H1 (cell line): ENCODE data around the gene SOCS3. TPM values are rescaled to one million over a fixed set of nuclear protein-coding genes. Genes with fewer than 3 reads are reported as not detected.
A peak's percentile ranks its signal among the peaks of the same experiment; 100 is the strongest.

Experiments
- CTCF ChIA-PET: fragments of 300-600 bp; sonication (Branson Sonifier 250); formaldehyde crosslinking; loops from one replicate; lab custom pipeline; 2021; ENCODE audit not compliant: partially characterized antibody; lab: Charles Lee
- POLR2A ChIA-PET: fragments of 300-600 bp; sonication (Branson Sonifier 250); formaldehyde crosslinking; loops from one replicate; lab custom pipeline; 2021; ENCODE audit warnings: inconsistent platforms; ENCODE audit not compliant: partially characterized antibody; lab: Charles Lee
- DNase-seq, 2 experiments: peaks; one replicate each; pipeline versions ENCODE4 v3.0.0 to v3.0.0-alpha.2; 2010 to 2022; ENCODE audit warnings: low spot score in 2 of 2, low read depth in 1 of 2, mixed read lengths in 1 of 2
- FAIRE-seq: peaks from 2 replicates; lab custom pipeline; 2011; peaks lifted over from hg19 to GRCh38; lab: Jason Lieb, UNC
- H2AFZ ChIP-seq: 2 replicates; pipeline ENCODE4 v1.8.1; 2012; ENCODE audit warnings: low read length, inconsistent platforms
- H2AK5ac ChIP-seq: 2 replicates; pipeline ENCODE4 v1.6.1; 2013; ENCODE audit warnings: low read depth, low read length
- H2BK120ac ChIP-seq: replicated peaks from 2 replicates; pipeline ENCODE3; 2013; ENCODE audit warnings: low read depth, low read length, inconsistent platforms
- H2BK12ac ChIP-seq: 2 replicates; pipeline ENCODE4 v1.6.1; 2013; ENCODE audit warnings: low read depth, low read length
- H2BK15ac ChIP-seq: 2 replicates; pipeline ENCODE4 v1.6.1; 2013; ENCODE audit warnings: low read length
- H2BK20ac ChIP-seq: 2 replicates; pipeline ENCODE4 v1.6.1; 2013; ENCODE audit warnings: low read length
- H2BK5ac ChIP-seq: 2 replicates; pipeline ENCODE4 v1.6.1; 2013; ENCODE audit warnings: low read depth, low read length
- H3K14ac ChIP-seq: 2 replicates; pipeline ENCODE4 v1.6.1; 2013; ENCODE audit warnings: inconsistent platforms; ENCODE audit not compliant: insufficient read length
- H3K18ac ChIP-seq: 2 replicates; pipeline ENCODE4 v1.6.1; 2013; ENCODE audit warnings: low read length; ENCODE audit errors: extremely low read depth
- H3K23ac ChIP-seq: 2 replicates; pipeline ENCODE4 v1.6.1; 2013; ENCODE audit warnings: inconsistent platforms; ENCODE audit not compliant: insufficient read length
- H3K23me2 ChIP-seq: 2 replicates; pipeline ENCODE4 v1.6.1; 2013; ENCODE audit warnings: low read depth, low read length
- H3K27ac ChIP-seq: 2 replicates; pipeline ENCODE4 v1.6.1; 2011; ENCODE audit warnings: low read depth, low read length, inconsistent platforms
- H3K27me3 ChIP-seq, 4 experiments: replicated peaks in 1 of 4; 1 replicate in 1 of 4; 2 replicates in 3 of 4; pipeline versions ENCODE4 v1.6.1 to v1.8.1; 2011 to 2013; ENCODE audit warnings: low read length in 3 of 4, mild to moderate bottlenecking in 3 of 4, inconsistent platforms in 2 of 4, mixed read lengths in 2 of 4, moderate library complexity in 1 of 4; ENCODE audit not compliant: control insufficient read depth in 3 of 4, insufficient read depth in 3 of 4; ENCODE audit errors: extremely low read depth in 1 of 4
- H3K36me3 ChIP-seq, 4 experiments: 2 replicates each; pipeline versions ENCODE4 v1.6.1 to v1.8.1; 2011 to 2013; ENCODE audit warnings: mild to moderate bottlenecking in 4 of 4, low read length in 3 of 4, moderate library complexity in 2 of 4, control low read depth in 1 of 4, inconsistent platforms in 1 of 4; ENCODE audit not compliant: insufficient read depth in 4 of 4, control insufficient read depth in 2 of 4
- H3K4ac ChIP-seq: replicated peaks from 2 replicates; pipeline ENCODE3; 2013; ENCODE audit warnings: low read length, low read depth, mixed read lengths, inconsistent platforms; ENCODE audit not compliant: insufficient read length
- H3K4me1 ChIP-seq, 4 experiments: replicated peaks in 1 of 4; 1 replicate in 1 of 4; 2 replicates in 3 of 4; pipeline versions ENCODE4 v1.6.1 to v1.8.1; 2011 to 2013; ENCODE audit warnings: low read length in 3 of 4, inconsistent platforms in 2 of 4, mixed read lengths in 1 of 4; ENCODE audit not compliant: insufficient read depth in 4 of 4, control insufficient read depth in 3 of 4
- H3K4me2 ChIP-seq, 2 experiments: 2 replicates each; pipeline versions ENCODE4 v1.6.1 to v1.8.1; 2011 to 2013; ENCODE audit warnings: low read depth in 2 of 2, low read length in 2 of 2, control low read depth in 1 of 2, inconsistent platforms in 1 of 2, mild to moderate bottlenecking in 1 of 2; ENCODE audit not compliant: insufficient read depth in 1 of 2
- H3K4me3 ChIP-seq, 4 experiments: fragments of 200-600, 300-600 bp in 1 of 4; sonication (generic), shearing (Covaris generic), sonication (Bioruptor Twin) in 1 of 4; 2 replicates each; pipeline versions ENCODE4 v1.5.1 to v1.8.1; 2011 to 2016; ENCODE audit warnings: low read length in 4 of 4, low read depth in 3 of 4, control low read depth in 2 of 4, inconsistent platforms in 2 of 4, mild to moderate bottlenecking in 2 of 4, mixed read lengths in 1 of 4, moderate library complexity in 1 of 4; ENCODE audit not compliant: insufficient read depth in 2 of 4; ENCODE audit errors: extremely low read depth in 1 of 4
- H3K56ac ChIP-seq: replicated peaks from 2 replicates; pipeline ENCODE3; 2013; ENCODE audit warnings: low read depth, mild to moderate bottlenecking, mixed read lengths, low read length, inconsistent platforms; ENCODE audit not compliant: insufficient read length
- H3K79me1 ChIP-seq: 2 replicates; pipeline ENCODE4 v1.6.1; 2013; ENCODE audit warnings: low read depth, low read length, control low read depth
- H3K79me2 ChIP-seq, 2 experiments: 2 replicates each; pipeline versions ENCODE4 v1.6.1 to v1.8.1; 2012 to 2013; ENCODE audit warnings: low read length in 2 of 2, mild to moderate bottlenecking in 2 of 2, inconsistent platforms in 1 of 2; ENCODE audit not compliant: insufficient read depth in 2 of 2, control insufficient read depth in 1 of 2
- H3K9ac ChIP-seq, 4 experiments: replicated peaks in 1 of 4; 1 replicate in 1 of 4; 2 replicates in 3 of 4; pipeline versions ENCODE4 v1.6.1 to v1.8.1; 2011 to 2013; ENCODE audit warnings: low read depth in 3 of 4, low read length in 3 of 4, control low read depth in 2 of 4, mild to moderate bottlenecking in 2 of 4, moderate library complexity in 2 of 4, inconsistent platforms in 1 of 4; ENCODE audit errors: extremely low read depth in 1 of 4
- H3K9me3 ChIP-seq, 2 experiments: 2 replicates each; pipeline versions ENCODE4 v1.6.1 to v1.8.1; 2012 to 2013; ENCODE audit warnings: mild to moderate bottlenecking in 2 of 2, moderate library complexity in 2 of 2, control low read depth in 1 of 2, inconsistent platforms in 1 of 2, low read depth in 1 of 2, low read length in 1 of 2, mixed read lengths in 1 of 2; ENCODE audit not compliant: insufficient read depth in 2 of 2
- H4K20me1 ChIP-seq, 2 experiments: replicated peaks in 1 of 2; 2 replicates each; pipeline versions ENCODE3 to v1.8.1; 2011 to 2013; ENCODE audit warnings: inconsistent platforms in 2 of 2, low read length in 2 of 2, mild to moderate bottlenecking in 1 of 2; ENCODE audit not compliant: insufficient read depth in 2 of 2, control insufficient read depth in 1 of 2
- H4K5ac ChIP-seq: 2 replicates; pipeline ENCODE4 v1.6.1; 2013; ENCODE audit warnings: low read length, low read depth, mixed read lengths, inconsistent platforms; ENCODE audit not compliant: insufficient read length
- H4K8ac ChIP-seq: 2 replicates; pipeline ENCODE4 v1.8.0; 2013; ENCODE audit warnings: mild to moderate bottlenecking, moderate library complexity, low read length, inconsistent platforms; ENCODE audit not compliant: insufficient read depth; ENCODE audit errors: extremely low read depth
- H4K91ac ChIP-seq: replicated peaks from 2 replicates; pipeline ENCODE3; 2013; ENCODE audit warnings: low read length, mixed read lengths, inconsistent platforms; ENCODE audit not compliant: insufficient read length
- CREB1 ChIP-seq: IDR thresholded peaks from 2 replicates; pipeline ENCODE4 v1.6.1; 2012; ENCODE audit warnings: inconsistent platforms
- KDM4A ChIP-seq: IDR thresholded peaks from one replicate; pipeline ENCODE4 v1.7.1; 2012; ENCODE audit warnings: low read depth, mild to moderate bottlenecking, moderate library complexity, low read length, inconsistent platforms; ENCODE audit not compliant: severe bottlenecking
- POLR2A ChIP-seq, 2 experiments: IDR thresholded peaks; 1 replicate in 1 of 2; 2 replicates in 1 of 2; pipeline ENCODE4 v1.6.1; 2011; ENCODE audit warnings: low read depth in 2 of 2, low read length in 2 of 2, mild to moderate bottlenecking in 2 of 2; ENCODE audit errors: control extremely low read depth in 1 of 2
- SP1 ChIP-seq: IDR thresholded peaks from 2 replicates; pipeline ENCODE4 v1.6.1; 2011; ENCODE audit warnings: low read depth, low read length
- TAF1 ChIP-seq: IDR thresholded peaks from 2 replicates; pipeline ENCODE4 v1.6.1; 2011; ENCODE audit warnings: mild to moderate bottlenecking, low read depth, low read length
- TBP ChIP-seq: IDR thresholded peaks from 2 replicates; pipeline ENCODE4 v1.6.1; 2011; ENCODE audit warnings: low read depth, low read length, improper control_type of control experiment
- ZNF274 ChIP-seq: IDR thresholded peaks from 2 replicates; pipeline ENCODE4 v1.7.0; 2012; ENCODE audit warnings: low read length, borderline replicate concordance; ENCODE audit errors: extremely low read depth
- WGBS, 2 experiments: shearing (Covaris generic) in 1 of 2; methylation state at CpG; one replicate each; pipeline versions ENCODE4 v1.1.6 to v1.1.7; 2013 to 2015; ENCODE audit warnings: low lambda C conversion rate in 2 of 2, mixed read lengths in 2 of 2, inconsistent platforms in 1 of 2, low coverage in 1 of 2, missing lambda C conversion rate in 1 of 2; ENCODE audit not compliant: insufficient replicate concordance in 2 of 2, insufficient coverage in 1 of 2, insufficient read length in 1 of 2; ENCODE audit errors: extremely low coverage in 1 of 2, missing lambda C conversion rate in 1 of 2; 5-methylcytosine and 5-hydroxymethylcytosine counted together
- long read RNA-seq, 2 experiments: library from RNA in 1 of 2; library from capped mRNA in 1 of 2; stranded (forward); transcript quantifications; one replicate each; pipeline ENCODE4 v2.0.0, GENCODE V29; 2021; ENCODE audit warnings: inconsistent platforms in 1 of 2
- polyA minus RNA-seq, 3 experiments: library from RNA; depleted of rRNA, polyadenylated mRNA; stranded (reverse); fragments of >200 nt; gene quantifications; 1 replicate in 2 of 3; 2 replicates in 1 of 3; pipeline ENCODE4 v1.2.3, GENCODE V29; 2011
- polyA plus RNA-seq, 7 experiments: library from polyadenylated mRNA; depleted of rRNA in 3 of 7; stranded (reverse) in 5 of 7; unstranded in 2 of 7; fragments of >200 nt in 5 of 7; fragments of 200-250 nt in 2 of 7; gene quantifications; 1 replicate in 5 of 7; 2 replicates in 1 of 7; 4 replicates in 1 of 7; pipeline versions ENCODE4 v1.2.1 to v1.2.3, GENCODE V29; 2011 to 2013; ENCODE audit warnings: missing spikeins in 2 of 7, mixed read lengths in 2 of 7
- total RNA-seq: library from RNA; stranded (reverse); fragmentation: NEBNext Ultra II Directional; extraction: Animal tissue kit (Norgen Biotek cat#: 25700); gene quantifications from 2 replicates; pipeline ENCODE4 v1.2.1, GENCODE V29; 2021
- TF ChIP-seq, protein P1 (sequence below): IDR thresholded peaks from 2 replicates; pipeline ENCODE4 v1.6.1; 2012; ENCODE audit warnings: low read length, inconsistent platforms

SOCS3 gene, protein sequence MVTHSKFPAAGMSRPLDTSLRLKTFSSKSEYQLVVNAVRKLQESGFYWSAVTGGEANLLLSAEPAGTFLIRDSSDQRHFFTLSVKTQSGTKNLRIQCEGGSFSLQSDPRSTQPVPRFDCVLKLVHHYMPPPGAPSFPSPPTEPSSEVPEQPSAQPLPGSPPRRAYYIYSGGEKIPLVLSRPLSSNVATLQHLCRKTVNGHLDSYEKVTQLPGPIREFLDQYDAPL
- total RNA-seq, result 47.9 and 49.4 TPM in 2 replicates
- polyA plus RNA-seq (2011; rRNA removed), result 10.1 and 15.2 TPM in 2 replicates
- polyA plus RNA-seq (2011; cell fraction: cytosol; rRNA removed), result 13.5 TPM
- polyA plus RNA-seq (2011; cell fraction: nucleus; rRNA removed), result 33.4 TPM
- 13.7 to 17.9 TPM (median 15.6 TPM) in 4 replicates for polyA plus RNA-seq (2012, experiment 1 of 2)
- polyA plus RNA-seq (2012, experiment 2 of 2), result 21.7 TPM
- 28.0 TPM for polyA plus RNA-seq (2013, experiment 1 of 2)
- 27.0 TPM for polyA plus RNA-seq (2013, experiment 2 of 2)
- polyA minus RNA-seq (2011; rRNA and poly(A)+ RNA removed), result 7.3 and 11.0 TPM in 2 replicates
- polyA minus RNA-seq (2011; cell fraction: cytosol; rRNA and poly(A)+ RNA removed), result 17.7 TPM
- 14.3 TPM for polyA minus RNA-seq (2011; cell fraction: nucleus; rRNA and poly(A)+ RNA removed)
- long read RNA-seq, experiment 1, transcript SOCS3-201 (2 exons, 2,734 nt), result major isoform, 5 of 20 reads
- long read RNA-seq, experiment 1, partial matches to known transcripts, result 0 of 20 reads
- long read RNA-seq, experiment 1, other reads (novel, unspliced or antisense), result 15 of 20 reads
- long read RNA-seq, experiment 2, partial matches to known transcripts, result 0 of 1 reads
- long read RNA-seq, experiment 2, other reads (novel, unspliced or antisense), result 1 of 1 reads

DNA sequence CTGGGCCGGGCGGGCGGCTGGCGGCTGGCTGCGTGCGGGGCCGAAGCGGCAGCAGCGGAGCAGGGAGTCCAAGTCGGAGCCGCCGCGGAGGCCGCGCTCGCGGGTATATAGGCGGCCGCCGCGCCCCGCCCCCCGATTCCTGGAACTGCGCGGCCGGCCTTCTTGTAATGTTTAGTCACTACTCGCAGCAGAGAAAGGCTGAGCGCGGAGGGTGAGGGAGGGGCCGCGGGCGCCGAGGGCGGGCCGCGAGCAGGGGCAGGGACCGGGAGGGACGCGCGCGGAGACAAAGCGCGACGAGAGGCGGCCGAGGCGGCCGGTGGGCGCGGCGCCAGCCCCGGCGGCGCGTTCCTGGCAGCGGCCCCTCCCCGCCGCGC, at the start of gene SOCS3:
TSS of gene SOCS3 (minus strand) at position 81 of the 374 bp plus-strand sequence. CDS start 982 bp downstream, outside the sequence.
- H3K23me2 ChIP-seq, result peaks cover 14% of the 10 kb centered on the region
- no peaks in the 10 kb centered on the region for H3K79me1 ChIP-seq
- H2AFZ ChIP-seq, result no peak within 1 kb of the TSS
- peak within 1 kb of the TSS; percentile 95 for H3K18ac ChIP-seq
- H2BK120ac ChIP-seq, result no peak within 1 kb of the TSS
- H4K5ac ChIP-seq, result peak within 1 kb of the TSS; percentile 70
- H3K27me3 ChIP-seq, result peaks cover 0 to 24% (median 8%) of the 10 kb centered on the region in 4 experiments; a peak in 4 of 7 replicates
- H3K4ac ChIP-seq, result no peak within 1 kb of the TSS
- peaks cover 2 to 19% (median 7%) of the 10 kb centered on the region in 4 experiments; a peak in 5 of 8 replicates for H3K36me3 ChIP-seq
- H3K27ac ChIP-seq, result peak within 1 kb of the TSS; percentile 32; the same call in 1 of the 2 replicates
- H3K9ac ChIP-seq, result peak within 1 kb of the TSS; percentile 52 to 89 (median 59); a peak in 6 of 7 replicates
- DNase-seq, result peak; percentile 75 to 89
- H3K79me2 ChIP-seq, result peaks cover 8 to 28% of the 10 kb centered on the region in 2 experiments; a peak in 3 of 4 replicates
- no peaks in the 10 kb centered on the region for H3K9me3 ChIP-seq
- peaks cover 16 to 20% of the 10 kb centered on the region in 2 experiments for H4K20me1 ChIP-seq
- peak within 1 kb of the TSS; percentile 73 for H4K8ac ChIP-seq
- WGBS, 2 experiments, result 0% methylated on average over 15 of the region's 59 CpGs; no CpG with 5 or more reads in 1 of the 2 experiments
- H3K14ac ChIP-seq, result no peak within 1 kb of the TSS
- 0 out of 2 replicates have a peak within 1 kb of the TSS, but pooled peaks have one; percentile 72 for H2BK20ac ChIP-seq
- peak within 1 kb of the TSS; percentile 66 to 81 (median 77) for H3K4me3 ChIP-seq
- no peak for FAIRE-seq
- peak within 1 kb of the TSS; percentile 75 for H3K56ac ChIP-seq
- CTCF ChIA-PET, result interaction anchor here (0.6 to 20.5 kb wide), 12 partner anchors 18 to 126 kb away, joined by 3 to 257 read pairs (median 4); no protein-coding TSS in a partner anchor
- H3K4me1 ChIP-seq, result peaks cover 17 to 52% (median 37%) of the 10 kb centered on the region in 4 experiments
- H2BK12ac ChIP-seq, result peak within 1 kb of the TSS; percentile 68; the same call in 1 of the 2 replicates
- H2BK5ac ChIP-seq, result peak within 1 kb of the TSS; percentile 92
- H3K23ac ChIP-seq, result no peak within 1 kb of the TSS
- POLR2A ChIA-PET, result interaction anchor here (1.0 to 4.9 kb wide), 10 partner anchors 8 to 47 kb away, joined by 3 to 29 read pairs (median 10); no protein-coding TSS in a partner anchor
- peak within 1 kb of the TSS; percentile 94 for H4K91ac ChIP-seq
- peak within 1 kb of the TSS; percentile 66 to 92 for H3K4me2 ChIP-seq
- no peak within 1 kb of the TSS for H2BK15ac ChIP-seq
- H2AK5ac ChIP-seq, result no peak within 1 kb of the TSS
- TF ChIP-seq CREB1, result peak; percentile 65; the same call in 1 of the 2 replicates
- TF ChIP-seq TAF1, result peak; percentile 76
- TF ChIP-seq ZNF274, result no peak
- TF ChIP-seq KDM4A, result peak; percentile 61
- TF ChIP-seq, protein P1, sequence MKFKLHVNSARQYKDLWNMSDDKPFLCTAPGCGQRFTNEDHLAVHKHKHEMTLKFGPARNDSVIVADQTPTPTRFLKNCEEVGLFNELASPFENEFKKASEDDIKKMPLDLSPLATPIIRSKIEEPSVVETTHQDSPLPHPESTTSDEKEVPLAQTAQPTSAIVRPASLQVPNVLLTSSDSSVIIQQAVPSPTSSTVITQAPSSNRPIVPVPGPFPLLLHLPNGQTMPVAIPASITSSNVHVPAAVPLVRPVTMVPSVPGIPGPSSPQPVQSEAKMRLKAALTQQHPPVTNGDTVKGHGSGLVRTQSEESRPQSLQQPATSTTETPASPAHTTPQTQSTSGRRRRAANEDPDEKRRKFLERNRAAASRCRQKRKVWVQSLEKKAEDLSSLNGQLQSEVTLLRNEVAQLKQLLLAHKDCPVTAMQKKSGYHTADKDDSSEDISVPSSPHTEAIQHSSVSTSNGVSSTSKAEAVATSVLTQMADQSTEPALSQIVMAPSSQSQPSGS, result no peak
- TF ChIP-seq SP1, result 0 out of 2 replicates have a peak, but pooled peaks have one; percentile 11
- peak in 1 of 2 experiments; percentile 59; a peak in 2 of 3 replicates for TF ChIP-seq POLR2A (IDR thresholded peaks at IDR 0.05; ENCODE audit: control extremely low read depth in 1 of 2, low read depth in 2 of 2, low read length in 2 of 2)
- peak; percentile 82 for TF ChIP-seq TBP
